HepG2 (cell line): ENCODE data around the gene TMEM184C. TPM values are rescaled to one million over a fixed set of nuclear protein-coding genes. Genes with fewer than 3 reads are reported as not detected.

ENCODE experiments used
- ATAC-seq: fragments of 200-7000 bp; cut with Tn5 transposase; 3 replicates; pipeline ENCODE4 v1.9.1; 2020; ENCODE audit warnings: mild to moderate bottlenecking, moderate library complexity
- BruUV-seq: library from RNA; stranded (reverse); fragments of 400-500 nt; replicated peaks from 2 replicates; lab custom pipeline; 2021; lab: Mats Ljungman, UMichigan
- CTCF ChIA-PET: fragments of 300-600 bp; formaldehyde crosslinking; extraction: SDS; loops from one replicate; lab custom pipeline; 2021; ENCODE audit warnings: low total read pairs, inconsistent platforms, low intra/inter-chr PET ratio; lab: Yijun Ruan, JAX
- POLR2A ChIA-PET: fragments of 350-600 bp; sonication (Branson Sonifier 250); formaldehyde crosslinking; loops from one replicate; lab custom pipeline; 2020; ENCODE audit warnings: antibody characterized with exemption, inconsistent platforms; lab: Yijun Ruan, JAX
- DNase-seq: peaks from one replicate; pipeline ENCODE4 v3.0.0-alpha.2; 2015; ENCODE audit warnings: low spot score
- FAIRE-seq: peaks from 3 replicates; lab custom pipeline; 2011; peaks lifted over from hg19 to GRCh38; lab: Jason Lieb, UNC
- H2AFZ ChIP-seq: one replicate; pipeline ENCODE4 v1.6.1; 2011; ENCODE audit warnings: low read length, inconsistent platforms
- H3K27ac ChIP-seq: fragments of 300-600 bp; 3 replicates; pipeline ENCODE4 v1.8.0; 2011; ENCODE audit warnings: mixed run types, mild to moderate bottlenecking, mixed read lengths, low read length, inconsistent platforms; ENCODE audit not compliant: insufficient read depth; ENCODE audit errors: extremely low read length
- H3K27me3 ChIP-seq, 2 experiments: fragments of 200-600 bp in 1 of 2; 2 replicates in 1 of 2; 3 replicates in 1 of 2; pipeline versions ENCODE4 v1.6.0 to v1.8.0; 2011; ENCODE audit warnings: low read length in 2 of 2, mild to moderate bottlenecking in 2 of 2, moderate library complexity in 2 of 2, inconsistent platforms in 1 of 2; ENCODE audit not compliant: insufficient read depth in 2 of 2, control insufficient read depth in 1 of 2
- H3K36me3 ChIP-seq, 2 experiments: fragments of 200-600 bp in 1 of 2; replicated peaks in 1 of 2; 2 replicates in 1 of 2; 3 replicates in 1 of 2; pipeline versions ENCODE4 v1.5.1 to v1.8.0; 2011; ENCODE audit warnings: low read length in 2 of 2, inconsistent platforms in 1 of 2; ENCODE audit not compliant: insufficient read depth in 2 of 2, control insufficient read depth in 1 of 2
- H3K4me1 ChIP-seq: 2 replicates; pipeline ENCODE4 v1.5.1; 2012; ENCODE audit warnings: low read length, inconsistent platforms; ENCODE audit not compliant: insufficient read depth
- H3K4me2 ChIP-seq: 2 replicates; pipeline ENCODE4 v1.6.0; 2011; ENCODE audit warnings: low read depth, low read length, inconsistent platforms
- H3K4me3 ChIP-seq, 3 experiments: fragments of 200-600 bp in 1 of 3; sonication (generic), shearing (Covaris generic) in 1 of 3; replicated peaks in 1 of 3; 2 replicates each; pipeline ENCODE4 v1.5.1; 2011 to 2016; ENCODE audit warnings: low read length in 3 of 3, inconsistent platforms in 2 of 3, low read depth in 2 of 3, mild to moderate bottlenecking in 2 of 3, control low read depth in 1 of 3, mixed read lengths in 1 of 3; ENCODE audit not compliant: insufficient read depth in 1 of 3
- H3K79me2 ChIP-seq: one replicate; pipeline ENCODE4 v1.6.1; 2011; ENCODE audit warnings: low read length, inconsistent platforms; ENCODE audit not compliant: insufficient read depth
- H3K9ac ChIP-seq: 2 replicates; pipeline ENCODE4 v1.6.0; 2011; ENCODE audit warnings: mild to moderate bottlenecking, low read depth, low read length, inconsistent platforms; ENCODE audit not compliant: insufficient read depth
- H3K9me3 ChIP-seq: 2 replicates; pipeline ENCODE4 v1.5.1; 2012; ENCODE audit warnings: mild to moderate bottlenecking, low read length
- H4K20me1 ChIP-seq: 2 replicates; pipeline ENCODE4 v1.6.0; 2011; ENCODE audit warnings: inconsistent platforms, mild to moderate bottlenecking, low read length, moderate library complexity; ENCODE audit not compliant: insufficient read depth
- CENPX ChIP-seq: sonication (generic); formaldehyde crosslinking; IDR thresholded peaks from 2 replicates; pipeline ENCODE4 v1.9.0; 2021; ENCODE audit warnings: mild to moderate bottlenecking, missing genetic modification reagents, moderate library complexity
- DRAP1 ChIP-seq: IDR thresholded peaks from 2 replicates; pipeline ENCODE4 v1.6.1; 2016; ENCODE audit warnings: missing genetic modification reagents, missing compliant biosample characterization
- FUBP1 ChIP-seq: sonication (generic); formaldehyde crosslinking; IDR thresholded peaks from 2 replicates; pipeline ENCODE4 v1.5.1; 2020; ENCODE audit warnings: missing genetic modification reagents, mild to moderate bottlenecking, borderline replicate concordance
- MEF2D ChIP-seq: sonication (generic); formaldehyde crosslinking; IDR thresholded peaks from 2 replicates; pipeline ENCODE4 v1.5.1; 2020; ENCODE audit warnings: mild to moderate bottlenecking, missing genetic modification reagents
- NFRKB ChIP-seq: fragments of 450-650 bp; IDR thresholded peaks from 2 replicates; pipeline ENCODE4 v1.6.1; 2017
- ZBTB7A ChIP-seq: sonication (generic); formaldehyde crosslinking; IDR thresholded peaks from 2 replicates; pipeline ENCODE4 v1.8.0; 2022; ENCODE audit warnings: mild to moderate bottlenecking, missing genetic modification reagents
- ZNF121 ChIP-seq: sonication (generic); formaldehyde crosslinking; IDR thresholded peaks from 2 replicates; pipeline ENCODE4 v1.5.0; 2020; ENCODE audit warnings: mild to moderate bottlenecking, missing genetic modification reagents
- ZNF543 ChIP-seq: sonication (generic); formaldehyde crosslinking; IDR thresholded peaks from 2 replicates; pipeline ENCODE4 v1.4.0; 2020; ENCODE audit warnings: mild to moderate bottlenecking, missing genetic modification reagents
- ZNF749 ChIP-seq: sonication (generic); formaldehyde crosslinking; IDR thresholded peaks from 2 replicates; pipeline ENCODE4 v1.8.0; 2022; ENCODE audit warnings: mild to moderate bottlenecking, missing genetic modification reagents, moderate library complexity, borderline replicate concordance
- ZNF841 ChIP-seq: sonication (generic); formaldehyde crosslinking; IDR thresholded peaks from 2 replicates; pipeline ENCODE4 v1.8.1; 2023; ENCODE audit warnings: missing genetic modification reagents, borderline replicate concordance
- WGBS: methylation state at CpG from one replicate; pipeline ENCODE4 v1.1.6; 2017; ENCODE audit warnings: low lambda C conversion rate; 5-methylcytosine and 5-hydroxymethylcytosine counted together
- in situ Hi-C: cut with HindIII; loops from 2 replicates; pipeline ENCODE4 v1.10.0; 2017; ENCODE audit warnings: low pct_unique_long_range_greater_than_20kb; ENCODE audit not compliant: extremely low pct_ligation_motif_present
- intact Hi-C: fragments of 100-400 bp; cut with micrococcal nuclease; formaldehyde crosslinking; loops from one replicate; pipeline ENCODE4 v1.10.0; 2022; ENCODE audit not compliant: unreplicated experiment
- polyA plus RNA-seq, 8 experiments: library from polyadenylated mRNA; depleted of rRNA in 3 of 8; stranded (reverse) in 7 of 8; unstranded in 1 of 8; fragments of >200 nt; fragmentation: Illumina TruSeq in 4 of 8; extraction: Trizol in 4 of 8; gene quantifications; 2 replicates each; pipeline versions ENCODE4 v1.2.1 to v1.2.3, GENCODE V29; 2011 to 2016; ENCODE audit warnings: low read depth in 4 of 8, missing spikeins in 1 of 8, mixed read lengths in 1 of 8; ENCODE audit not compliant: insufficient read depth in 1 of 8
- total RNA-seq, 5 experiments: library from RNA; depleted of rRNA; stranded (reverse); fragments of >200 nt; fragmentation: Illumina TruSeq; extraction: Trizol; gene quantifications; 2 replicates each; pipeline ENCODE4 v1.2.3, GENCODE V29; 2016; ENCODE audit warnings: low read depth in 1 of 5

The TMEM184C gene
- total and polyA plus RNA-seq, 2 of the 13 experiments (the other 11 are each of a cell fraction or from before 2014, with no cell fraction given), result 13.9 to 26.1 TPM

GRCh38 chr4:147626903-147627302 is 9.7 kb downstream of the TMEM184C start:
- H3K9me3 ChIP-seq, result no peaks in the 10 kb centered on the region
- H3K4me2 ChIP-seq, result no peak overlapping the region
- no peak overlapping the region for H2AFZ ChIP-seq
- no peaks in the 10 kb centered on the region for H3K27me3 ChIP-seq
- H3K4me1 ChIP-seq, result no peaks in the 10 kb centered on the region
- DNase-seq (no peak), ATAC-seq (no peak), FAIRE-seq (no peak)
- no peaks in the 10 kb centered on the region for H4K20me1 ChIP-seq
- H3K36me3 ChIP-seq, result peaks cover 1 to 41% of the 10 kb centered on the region in 2 experiments; a peak in 4 of 5 replicates
- H3K4me3 ChIP-seq, result no peak overlapping the region
- peaks cover 2% of the 10 kb centered on the region for H3K79me2 ChIP-seq
- H3K27ac ChIP-seq, result no peak overlapping the region
- no peak for TF ChIP-seq NFRKB
- no peak for TF ChIP-seq ZNF543 (CRISPR knock-in tag)
- TF ChIP-seq ZBTB7A (CRISPR knock-in tag), result no peak
- no peak for TF ChIP-seq ZNF121
- no peak for TF ChIP-seq DRAP1
- no peak for TF ChIP-seq MEF2D (CRISPR knock-in tag)
- TF ChIP-seq FUBP1 (CRISPR knock-in tag), result no peak
- no peak for TF ChIP-seq ZNF841
- TF ChIP-seq ZNF749 (CRISPR knock-in tag), result no peak
- TF ChIP-seq CENPX (CRISPR knock-in tag), result no peak
- TF ChIP-seq, all 625 proteins: peak for 0
- intact Hi-C loops, result no loop called here
- in situ Hi-C loops, result no loop called here
- H3K9ac ChIP-seq, result no peak overlapping the region
- ChIA-PET POLR2A (no interaction called here), CTCF (no interaction called here)
- WGBS, result 95% methylated on average over 4 of the region's 4 CpGs
- BruUV-seq, result no TSS peak
